Measurements from ENCODE around the gene FAM47E. TPM values are rescaled to one million over a fixed set of nuclear protein-coding genes. Genes with fewer than 3 reads are reported as not detected.

Gene FAM47E
- polyA plus RNA-seq, 1 donor (not counting 4 experiments of a cell fraction or from before 2014, with no cell fraction given): 0.29 TPM

DNA sequence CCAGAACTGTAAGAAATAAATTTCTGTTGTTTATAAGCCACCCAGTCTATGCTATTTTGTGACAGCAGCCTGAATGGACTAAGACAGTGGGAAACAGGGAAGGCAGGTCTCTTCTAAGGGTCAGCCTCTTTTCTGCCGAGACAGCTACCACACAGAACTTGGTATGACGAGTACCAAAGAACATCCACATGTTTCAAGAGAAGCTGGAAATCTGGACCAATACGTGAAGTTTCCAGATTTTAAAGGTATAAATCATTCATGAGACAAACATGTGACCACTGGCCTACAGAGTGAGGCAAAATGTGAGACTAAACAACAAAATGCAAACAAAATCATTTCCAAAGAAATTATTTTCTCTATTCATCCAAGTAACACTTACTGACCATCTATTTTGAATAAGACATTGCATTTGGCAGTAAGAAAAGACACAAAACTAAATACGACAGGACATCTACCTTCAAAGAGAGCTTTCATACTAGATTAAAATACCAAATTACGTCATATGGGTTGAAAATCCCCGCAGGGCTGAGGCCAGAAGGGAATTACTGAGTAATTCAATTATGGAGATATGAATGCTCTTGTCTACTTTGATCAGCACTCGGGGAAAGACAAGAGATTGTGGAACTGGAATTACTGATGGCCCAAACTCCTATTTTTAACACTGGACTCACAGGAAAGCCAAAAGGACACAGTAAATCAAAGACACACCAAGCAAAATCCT is 45.1 kb upstream of the FAM47E start:
- H3K9me3 ChIP-seq (ENCODE audit: control insufficient read depth, low read depth, low read length): no peaks in the 10 kb centered on the region
- no peaks in the 10 kb centered on the region for H3K9me1 ChIP-seq (ENCODE audit: control insufficient read depth, extremely low read depth, insufficient read depth, low read length)
- H3K36me3 ChIP-seq (ENCODE audit: control insufficient read depth in 2 of 2, extremely low read depth in 1 of 2, insufficient read depth in 2 of 2, low read length in 2 of 2): peaks cover 0 to 2% of the 10 kb centered on the region in 2 experiments
- no peak for FAIRE-seq
- H2AFZ ChIP-seq (ENCODE audit: control insufficient read depth, low read length): no peak overlapping the region
- H3K79me2 ChIP-seq (ENCODE audit: control insufficient read depth, insufficient read depth, low read length): peaks cover 62% of the 10 kb centered on the region
- H3K27ac ChIP-seq (ENCODE audit: control insufficient read depth, insufficient read depth, low read length): no peak overlapping the region
- no peak overlapping the region for H3K9ac ChIP-seq (ENCODE audit: control insufficient read depth, extremely low read depth, insufficient read depth, low read length)
- no peaks in the 10 kb centered on the region for H3K27me3 ChIP-seq (ENCODE audit: control insufficient read depth, extremely low read depth, insufficient read depth, low read length)
- H4K20me1 ChIP-seq (ENCODE audit: control insufficient read depth, extremely low read depth, insufficient read depth, low read length): no peaks in the 10 kb centered on the region
- H3K4me1 ChIP-seq (ENCODE audit: control insufficient read depth, extremely low read depth, insufficient read depth, low read length): peaks cover 23% of the 10 kb centered on the region
- dilution Hi-C loops (cut with MboI; ENCODE audit: extremely low pct_ligation_motif_present, low sequenced_read_pairs): no loop called here
- H3K4me3 ChIP-seq (ENCODE audit: control insufficient read depth in 2 of 3, extremely low read depth in 1 of 3, insufficient read depth in 2 of 3, low read depth in 1 of 3, low read length in 3 of 3): no peak overlapping the region
- no peak overlapping the region for H3K4me2 ChIP-seq (ENCODE audit: control insufficient read depth, extremely low read depth, insufficient read depth, low read depth, low read length)
- no peak for DNase-seq (ENCODE audit: low read depth, low spot score)
- TF ChIP-seq CTCF (optimal IDR thresholded peaks at IDR 0.05 in 1 of 3, IDR thresholded peaks at IDR 0.05 in 1 of 3, conservative IDR thresholded peaks at IDR 0.05 in 1 of 3; ENCODE audit: extremely low read depth in 1 of 3, insufficient read depth in 2 of 3, low read length in 3 of 3) (no peak), EZH2 (IDR thresholded peaks at IDR 0.05; ENCODE audit: low read length) (no peak)

DNA sequence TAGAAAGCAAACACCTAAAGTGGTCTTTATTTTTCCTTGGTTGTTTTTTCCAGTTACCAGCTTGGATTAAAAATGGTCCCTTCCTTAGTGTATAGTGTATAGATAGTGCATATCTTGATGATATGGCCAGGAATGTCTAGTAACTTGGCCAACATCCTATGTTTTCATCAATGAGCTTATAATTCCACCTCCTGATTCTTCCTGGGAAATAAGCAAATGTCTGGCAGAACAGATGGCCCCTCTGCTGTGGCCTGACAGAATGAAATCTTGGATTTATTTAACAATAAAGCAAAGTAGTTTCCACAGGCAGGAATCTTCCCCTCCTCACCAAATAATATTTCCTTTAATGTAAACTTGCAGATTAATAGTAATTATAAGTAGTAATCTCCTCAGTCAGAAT is 44.0 kb upstream of the FAM47E start:
- FAIRE-seq (no peak), DNase-seq (ENCODE audit: low read depth, low spot score) (no peak)
- Histone ChIP-seq H4K20me1 (ENCODE audit: control insufficient read depth, extremely low read depth, insufficient read depth, low read length) (no peaks in the 10 kb centered on the region), H3K4me2 (ENCODE audit: control insufficient read depth, extremely low read depth, insufficient read depth, low read depth, low read length) (no peak overlapping the region), H3K9me3 (ENCODE audit: control insufficient read depth, low read depth, low read length) (no peaks in the 10 kb centered on the region), H2AFZ (ENCODE audit: control insufficient read depth, low read length) (no peak overlapping the region), H3K9ac (ENCODE audit: control insufficient read depth, extremely low read depth, insufficient read depth, low read length) (no peak overlapping the region), H3K4me3 (ENCODE audit: control insufficient read depth in 2 of 3, extremely low read depth in 1 of 3, insufficient read depth in 2 of 3, low read depth in 1 of 3, low read length in 3 of 3) (no peak overlapping the region), H3K4me1 (ENCODE audit: control insufficient read depth, extremely low read depth, insufficient read depth, low read length) (peaks cover 34% of the 10 kb centered on the region), H3K36me3 (ENCODE audit: control insufficient read depth in 2 of 2, extremely low read depth in 1 of 2, insufficient read depth in 2 of 2, low read length in 2 of 2) (peaks cover 0 to 2% of the 10 kb centered on the region in 2 experiments), H3K27me3 (ENCODE audit: control insufficient read depth, extremely low read depth, insufficient read depth, low read length) (no peaks in the 10 kb centered on the region), H3K9me1 (ENCODE audit: control insufficient read depth, extremely low read depth, insufficient read depth, low read length) (no peaks in the 10 kb centered on the region), H3K79me2 (ENCODE audit: control insufficient read depth, insufficient read depth, low read length) (peaks cover 73% of the 10 kb centered on the region), H3K27ac (ENCODE audit: control insufficient read depth, insufficient read depth, low read length) (no peak overlapping the region)
- dilution Hi-C loops (cut with MboI; ENCODE audit: extremely low pct_ligation_motif_present, low sequenced_read_pairs): no loop called here
- no peak for TF ChIP-seq EZH2 (IDR thresholded peaks at IDR 0.05; ENCODE audit: low read length)
- no peak for TF ChIP-seq CTCF (optimal IDR thresholded peaks at IDR 0.05 in 1 of 3, IDR thresholded peaks at IDR 0.05 in 1 of 3, conservative IDR thresholded peaks at IDR 0.05 in 1 of 3; ENCODE audit: extremely low read depth in 1 of 3, insufficient read depth in 2 of 3, low read length in 3 of 3)

Measured in keratinocyte (primary cell).